Common myeloid progenitor, CD34-positive (primary cell): Measurements from ENCODE around the gene GNB5.
"Not testable (repeated sequence)": the region's sequence is repeated elsewhere in the genome, so short reads cannot be mapped to it uniquely, and the experiment has no call there.

Experiments
- CTCF ChIA-PET: fragments of 350-600 bp; sonication (Branson Sonifier 250); formaldehyde crosslinking; loops from one replicate; lab custom pipeline; 2021; ENCODE audit warnings: antibody characterized with exemption; lab: Charles Lee
- POLR2A ChIA-PET: fragments of 350-600 bp; sonication (Branson Sonifier 250); formaldehyde crosslinking; loops from one replicate; lab custom pipeline; 2021; ENCODE audit warnings: antibody characterized with exemption; lab: Charles Lee
- DNase-seq, 3 donors: peaks; one replicate each; pipeline versions ENCODE4 v3.0.0 to v3.0.0-alpha.2; 2013
- H3K27ac ChIP-seq, 2 experiments: 1 replicate in 1 of 2; 2 replicates in 1 of 2; pipeline ENCODE4 v1.7.0; 2013; ENCODE audit warnings: inconsistent platforms in 2 of 2, low read length in 2 of 2, mild to moderate bottlenecking in 2 of 2, low read depth in 1 of 2, moderate library complexity in 1 of 2; ENCODE audit not compliant: severe bottlenecking in 2 of 2, insufficient read depth in 1 of 2, poor library complexity in 1 of 2
- H3K27me3 ChIP-seq, 5 experiments: replicated peaks in 2 of 5; 1 replicate in 3 of 5; 2 replicates in 2 of 5; pipeline versions ENCODE4 v1.6.1 to v1.7.0; 2013; ENCODE audit warnings: low read length in 4 of 5, mild to moderate bottlenecking in 2 of 5, moderate library complexity in 2 of 5, inconsistent platforms in 1 of 5; ENCODE audit not compliant: insufficient read depth in 5 of 5, control insufficient read depth in 4 of 5
- H3K36me3 ChIP-seq, 4 experiments: 1 replicate in 2 of 4; 2 replicates in 2 of 4; pipeline versions ENCODE4 v1.6.1 to v1.7.0; 2013; ENCODE audit warnings: low read length in 3 of 4, control low read depth in 1 of 4, mild to moderate bottlenecking in 1 of 4; ENCODE audit not compliant: control insufficient read depth in 4 of 4, insufficient read depth in 4 of 4
- H3K4me1 ChIP-seq, 4 experiments: 1 replicate in 3 of 4; 2 replicates in 1 of 4; pipeline versions ENCODE4 v1.6.1 to v1.7.1; 2013; ENCODE audit warnings: low read length in 3 of 4, mild to moderate bottlenecking in 3 of 4, control low read depth in 1 of 4, inconsistent platforms in 1 of 4, moderate library complexity in 1 of 4; ENCODE audit not compliant: control insufficient read depth in 4 of 4, insufficient read depth in 4 of 4; ENCODE audit errors: control extremely low read depth in 1 of 4
- H3K4me3 ChIP-seq, 7 experiments: 1 replicate in 4 of 7; 2 replicates in 3 of 7; pipeline versions ENCODE4 v1.5.1 to v1.7.0; 2013; ENCODE audit warnings: mild to moderate bottlenecking in 7 of 7, low read length in 6 of 7, moderate library complexity in 6 of 7, inconsistent platforms in 2 of 7, low read depth in 2 of 7, control low read depth in 1 of 7; ENCODE audit not compliant: insufficient read depth in 4 of 7, control insufficient read depth in 1 of 7; ENCODE audit errors: extremely low read depth in 1 of 7
- H3K9me3 ChIP-seq, 5 experiments: 1 replicate in 4 of 5; 2 replicates in 1 of 5; pipeline versions ENCODE4 v1.6.1 to v1.7.1; 2013; ENCODE audit warnings: low read length in 4 of 5, mild to moderate bottlenecking in 2 of 5, inconsistent platforms in 1 of 5, low read depth in 1 of 5, moderate library complexity in 1 of 5; ENCODE audit not compliant: control insufficient read depth in 4 of 5, insufficient read depth in 2 of 5; ENCODE audit errors: control extremely low read depth in 1 of 5
- WGBS: methylation state at CpG from one replicate; pipeline ENCODE4 v1.1.5; 2013; ENCODE audit not compliant: insufficient coverage; 5-methylcytosine and 5-hydroxymethylcytosine counted together

The GNB5 gene

GRCh38 chr15:52083603-52084002, 107.6 kb downstream of the GNB5 start:
- H3K27me3 ChIP-seq: no peaks in the 10 kb centered on the region
- no peaks in the 10 kb centered on the region for H3K36me3 ChIP-seq
- no peak overlapping the region for H3K27ac ChIP-seq
- 100% methylated on average over 1 of the region's 4 CpGs for WGBS
- no peak overlapping the region for H3K4me3 ChIP-seq
- peaks cover 6 to 51% (median 42%) of the 10 kb centered on the region in 4 experiments for H3K4me1 ChIP-seq
- no peak for DNase-seq
- peaks cover 0 to 16% (median 8%) of the 10 kb centered on the region in 5 experiments for H3K9me3 ChIP-seq
- CTCF ChIA-PET: interaction anchor here (0.6 to 7.9 kb wide), 12 partner anchors 8 to 103 kb away, joined by 3 to 62 read pairs (median 4); no protein-coding TSS in a partner anchor
- POLR2A ChIA-PET: no interaction called here

GRCh38 chr15:52083037-52083359, 108.2 kb downstream of the GNB5 start:
- Histone ChIP-seq H3K4me1 (peaks cover 6 to 53% (median 43%) of the 10 kb centered on the region in 4 experiments), H3K9me3 (peaks cover 0 to 11% (median 8%) of the 10 kb centered on the region in 5 experiments)
- not testable (repeated sequence) for H3K27me3 ChIP-seq, H3K4me3 ChIP-seq, DNase-seq, H3K36me3 ChIP-seq, H3K27ac ChIP-seq
- ChIA-PET CTCF (interaction anchor here (0.6 to 7.9 kb wide), 14 partner anchors 8 to 102 kb away, joined by 3 to 62 read pairs (median 4); no protein-coding TSS in a partner anchor), POLR2A (interaction anchor here (0.7 kb wide), 1 partner anchor 12 kb away, joined by 5 read pairs; no protein-coding TSS in a partner anchor)
- WGBS: 57% methylated on average over 1 of the region's 1 CpG

GRCh38 chr15:52082197-52083036, 108.8 kb downstream of the GNB5 start:
- POLR2A ChIA-PET: interaction anchor here (0.6 to 0.7 kb wide), 3 partner anchors 10 to 576 kb away, joined by 3 to 5 read pairs (median 4); no protein-coding TSS in a partner anchor
- CTCF ChIA-PET: interaction anchor here (0.6 to 7.9 kb wide), 13 partner anchors 9 to 116 kb away, joined by 3 to 62 read pairs (median 4); no protein-coding TSS in a partner anchor
- WGBS: 63% methylated on average over 4 of the region's 5 CpGs
- Histone ChIP-seq H3K27ac (no peak overlapping the region), H3K27me3 (no peaks in the 10 kb centered on the region), H3K4me3 (peak overlapping the region in 3 of 7 experiments; percentile 2 to 12 (median 11)), H3K36me3 (no peaks in the 10 kb centered on the region), H3K4me1 (peaks cover 6 to 53% (median 43%) of the 10 kb centered on the region in 4 experiments), H3K9me3 (peaks cover 0 to 11% (median 8%) of the 10 kb centered on the region in 5 experiments)
- DNase-seq: peak; percentile 65 to 93 (median 93)

- Histone ChIP-seq H3K4me3 (no peak overlapping the region), H3K27me3 (no peaks in the 10 kb centered on the region), H3K9me3 (no peaks in the 10 kb centered on the region), H3K4me1 (peaks cover 6 to 60% (median 43%) of the 10 kb centered on the region in 4 experiments), H3K36me3 (no peaks in the 10 kb centered on the region), H3K27ac (no peak overlapping the region)
- ChIA-PET POLR2A (no interaction called here), CTCF (interaction anchor here (0.9 to 7.9 kb wide), 7 partner anchors 12 to 94 kb away, joined by 3 to 62 read pairs (median 5); partner anchors contain the start of gene BCL2L10)
- 96% methylated on average over 7 of the region's 9 CpGs for WGBS
- DNase-seq: no peak
Measured at GRCh38 chr15:52080706-52081392, 110.3 kb downstream of the GNB5 start.

GRCh38 chr15:52080031-52080430, 111.2 kb downstream of the GNB5 start:
- CTCF ChIA-PET: interaction anchor here (1.2 to 7.9 kb wide), 8 partner anchors 11 to 99 kb away, joined by 4 to 62 read pairs (median 6); no protein-coding TSS in a partner anchor
- WGBS: 100% methylated on average over 4 of the region's 5 CpGs
- no peak overlapping the region for H3K27ac ChIP-seq
- H3K4me3 ChIP-seq: no peak overlapping the region
- H3K9me3 ChIP-seq: no peaks in the 10 kb centered on the region
- POLR2A ChIA-PET: no interaction called here
- DNase-seq: no peak
- H3K36me3 ChIP-seq: no peaks in the 10 kb centered on the region
- H3K27me3 ChIP-seq: no peaks in the 10 kb centered on the region
- H3K4me1 ChIP-seq: peaks cover 6 to 53% (median 40%) of the 10 kb centered on the region in 4 experiments

- peak; percentile 74 to 78 (median 77) for DNase-seq
- ChIA-PET CTCF (interaction anchor here (0.7 to 7.9 kb wide), 17 partner anchors 10 to 106 kb away, joined by 3 to 62 read pairs (median 4); no protein-coding TSS in a partner anchor), POLR2A (no interaction called here)
- no peaks in the 10 kb centered on the region for H3K36me3 ChIP-seq
- no peak overlapping the region for H3K27ac ChIP-seq
- WGBS: 54% methylated on average over 9 of the region's 13 CpGs
- H3K9me3 ChIP-seq: no peaks in the 10 kb centered on the region
- H3K4me1 ChIP-seq: peaks cover 6 to 52% (median 40%) of the 10 kb centered on the region in 4 experiments
- no peak overlapping the region for H3K4me3 ChIP-seq
- no peaks in the 10 kb centered on the region for H3K27me3 ChIP-seq
Measured at GRCh38 chr15:52078876-52079700, 112.1 kb downstream of the GNB5 start.
